ENCODE measurements around the gene SV2C. TPM values are rescaled to one million over a fixed set of nuclear protein-coding genes. Genes with fewer than 3 reads are reported as not detected.

SV2C gene
- total and polyA plus RNA-seq, 2 of the 13 experiments (the other 11 are each of a cell fraction or from before 2014, with no cell fraction given), result not detected

DNA sequence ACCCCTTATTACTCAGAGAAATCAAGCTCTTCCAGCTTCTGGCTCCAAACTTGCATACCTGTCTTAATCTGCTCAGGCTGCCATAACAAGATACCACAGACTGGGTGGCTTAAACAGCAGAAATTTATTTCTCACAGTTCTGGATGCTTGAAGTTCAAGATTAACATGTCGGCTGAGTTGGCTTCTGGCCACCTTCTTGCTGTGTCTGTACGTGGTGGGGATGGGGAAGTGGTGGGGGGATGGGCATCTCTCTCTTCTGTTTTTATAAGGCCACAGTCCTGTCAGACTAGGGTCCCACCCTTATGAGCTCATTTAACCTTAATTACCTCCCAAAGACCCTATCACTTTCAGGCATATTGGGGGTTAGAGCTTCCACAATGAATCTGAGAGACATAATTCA lies 140.5 kb downstream of the SV2C start:
- no peak overlapping the region for H3K4me2 ChIP-seq (ENCODE audit: low read depth, low read length)
- ChIA-PET CTCF (ENCODE audit: low intra/inter-chr PET ratio, low total read pairs) (no interaction called here), POLR2A (no interaction called here)
- H3K27me3 ChIP-seq (ENCODE audit: control insufficient read depth in 1 of 2, insufficient read depth in 2 of 2, low read length in 2 of 2), result no peaks in the 10 kb centered on the region
- no peak overlapping the region for H3K27ac ChIP-seq (ENCODE audit: extremely low read length, insufficient read depth, low read length)
- no peaks in the 10 kb centered on the region for H3K9me3 ChIP-seq (ENCODE audit: low read length)
- FAIRE-seq (no peak), ATAC-seq (no peak), DNase-seq (ENCODE audit: low spot score) (no peak)
- no peaks in the 10 kb centered on the region for H3K79me2 ChIP-seq (ENCODE audit: insufficient read depth, low read length)
- no peaks in the 10 kb centered on the region for H3K4me1 ChIP-seq (ENCODE audit: insufficient read depth, low read length)
- in situ Hi-C loops (cut with HindIII; ENCODE audit: extremely low pct_ligation_motif_present, low pct_unique_long_range_greater_than_20kb), result no loop called here
- no TSS peak for BruUV-seq (replicated peaks)
- no peak overlapping the region for H3K4me3 ChIP-seq (replicated peaks in 1 of 3; ENCODE audit: insufficient read depth in 1 of 3, low read depth in 2 of 3, low read length in 3 of 3)
- H3K36me3 ChIP-seq (replicated peaks in 1 of 2; ENCODE audit: control insufficient read depth in 1 of 2, insufficient read depth in 2 of 2, low read length in 2 of 2), result no peaks in the 10 kb centered on the region
- intact Hi-C loops (cut with micrococcal nuclease; ENCODE audit: unreplicated experiment), result no loop called here
- no peak overlapping the region for H3K9ac ChIP-seq (ENCODE audit: insufficient read depth, low read depth, low read length)
- WGBS (ENCODE audit: low lambda C conversion rate), result 0% methylated on average over 2 of the region's 2 CpGs
- H2AFZ ChIP-seq (ENCODE audit: low read length), result no peak overlapping the region
- H4K20me1 ChIP-seq (ENCODE audit: insufficient read depth, low read length), result no peaks in the 10 kb centered on the region
- TF ChIP-seq TRAFD1 (CRISPR knock-in tag; IDR thresholded peaks at IDR 0.05; ENCODE audit: borderline replicate concordance), result no peak
- TF ChIP-seq ZNF143 (CRISPR knock-in tag; IDR thresholded peaks at IDR 0.05), result no peak
- TF ChIP-seq, protein P1, sequence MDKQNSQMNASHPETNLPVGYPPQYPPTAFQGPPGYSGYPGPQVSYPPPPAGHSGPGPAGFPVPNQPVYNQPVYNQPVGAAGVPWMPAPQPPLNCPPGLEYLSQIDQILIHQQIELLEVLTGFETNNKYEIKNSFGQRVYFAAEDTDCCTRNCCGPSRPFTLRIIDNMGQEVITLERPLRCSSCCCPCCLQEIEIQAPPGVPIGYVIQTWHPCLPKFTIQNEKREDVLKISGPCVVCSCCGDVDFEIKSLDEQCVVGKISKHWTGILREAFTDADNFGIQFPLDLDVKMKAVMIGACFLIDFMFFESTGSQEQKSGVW (CRISPR knock-in tag; IDR thresholded peaks at IDR 0.05; ENCODE audit: borderline replicate concordance), result no peak
- no peak for TF ChIP-seq ZZZ3 (CRISPR knock-in tag; IDR thresholded peaks at IDR 0.05; ENCODE audit: borderline replicate concordance)
- no peak for TF ChIP-seq ZNF383 (CRISPR knock-in tag; IDR thresholded peaks at IDR 0.05; ENCODE audit: borderline replicate concordance)
- TF ChIP-seq, protein P2, sequence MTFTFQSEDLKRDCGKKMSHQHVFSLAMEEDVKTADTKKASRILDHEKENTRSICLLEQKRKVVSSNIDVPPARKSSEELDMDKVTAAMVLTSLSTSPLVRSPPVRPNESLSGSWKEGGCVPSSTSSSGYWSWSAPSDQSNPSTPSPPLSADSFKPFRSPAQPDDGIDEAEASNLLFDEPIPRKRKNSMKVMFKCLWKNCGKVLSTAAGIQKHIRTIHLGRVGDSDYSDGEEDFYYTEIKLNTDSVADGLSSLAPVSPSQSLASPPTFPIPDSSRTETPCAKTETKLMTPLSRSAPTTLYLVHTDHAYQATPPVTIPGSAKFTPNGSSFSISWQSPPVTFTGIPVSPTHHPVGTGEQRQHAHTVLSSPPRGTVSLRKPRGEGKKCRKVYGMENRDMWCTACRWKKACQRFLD (CRISPR knock-in tag; IDR thresholded peaks at IDR 0.05; ENCODE audit: borderline replicate concordance), result no peak
- TF ChIP-seq, protein P3, sequence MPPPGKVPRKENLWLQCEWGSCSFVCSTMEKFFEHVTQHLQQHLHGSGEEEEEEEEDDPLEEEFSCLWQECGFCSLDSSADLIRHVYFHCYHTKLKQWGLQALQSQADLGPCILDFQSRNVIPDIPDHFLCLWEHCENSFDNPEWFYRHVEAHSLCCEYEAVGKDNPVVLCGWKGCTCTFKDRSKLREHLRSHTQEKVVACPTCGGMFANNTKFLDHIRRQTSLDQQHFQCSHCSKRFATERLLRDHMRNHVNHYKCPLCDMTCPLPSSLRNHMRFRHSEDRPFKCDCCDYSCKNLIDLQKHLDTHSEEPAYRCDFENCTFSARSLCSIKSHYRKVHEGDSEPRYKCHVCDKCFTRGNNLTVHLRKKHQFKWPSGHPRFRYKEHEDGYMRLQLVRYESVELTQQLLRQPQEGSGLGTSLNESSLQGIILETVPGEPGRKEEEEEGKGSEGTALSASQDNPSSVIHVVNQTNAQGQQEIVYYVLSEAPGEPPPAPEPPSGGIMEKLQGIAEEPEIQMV (CRISPR knock-in tag; IDR thresholded peaks at IDR 0.05; ENCODE audit: low read depth), result no peak
- no peak for TF ChIP-seq EZH2 (conservative IDR thresholded peaks at IDR 0.05; ENCODE audit: low read depth, low read length)
- TF ChIP-seq, protein P4, sequence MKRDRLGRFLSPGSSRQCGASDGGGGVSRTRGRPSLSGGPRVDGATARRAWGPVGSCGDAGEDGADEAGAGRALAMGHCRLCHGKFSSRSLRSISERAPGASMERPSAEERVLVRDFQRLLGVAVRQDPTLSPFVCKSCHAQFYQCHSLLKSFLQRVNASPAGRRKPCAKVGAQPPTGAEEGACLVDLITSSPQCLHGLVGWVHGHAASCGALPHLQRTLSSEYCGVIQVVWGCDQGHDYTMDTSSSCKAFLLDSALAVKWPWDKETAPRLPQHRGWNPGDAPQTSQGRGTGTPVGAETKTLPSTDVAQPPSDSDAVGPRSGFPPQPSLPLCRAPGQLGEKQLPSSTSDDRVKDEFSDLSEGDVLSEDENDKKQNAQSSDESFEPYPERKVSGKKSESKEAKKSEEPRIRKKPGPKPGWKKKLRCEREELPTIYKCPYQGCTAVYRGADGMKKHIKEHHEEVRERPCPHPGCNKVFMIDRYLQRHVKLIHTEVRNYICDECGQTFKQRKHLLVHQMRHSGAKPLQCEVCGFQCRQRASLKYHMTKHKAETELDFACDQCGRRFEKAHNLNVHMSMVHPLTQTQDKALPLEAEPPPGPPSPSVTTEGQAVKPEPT (CRISPR knock-in tag; IDR thresholded peaks at IDR 0.05; ENCODE audit: low read depth), result no peak
- TF ChIP-seq, protein P5, sequence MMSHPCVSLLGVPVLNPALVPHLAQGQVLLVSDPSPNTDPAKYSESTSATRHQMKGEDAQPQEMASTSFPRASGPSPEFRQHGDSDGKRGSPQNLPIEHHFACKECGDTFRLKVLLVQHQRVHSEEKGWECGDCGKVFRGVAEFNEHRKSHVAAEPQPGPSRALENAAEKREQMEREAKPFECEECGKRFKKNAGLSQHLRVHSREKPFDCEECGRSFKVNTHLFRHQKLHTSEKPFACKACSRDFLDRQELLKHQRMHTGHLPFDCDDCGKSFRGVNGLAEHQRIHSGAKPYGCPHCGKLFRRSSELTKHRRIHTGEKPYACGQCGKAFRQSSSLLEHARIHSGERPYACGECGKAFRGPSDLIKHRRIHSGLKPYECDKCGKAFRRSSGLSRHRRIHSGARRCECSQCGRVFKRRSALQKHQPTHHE (CRISPR knock-in tag; IDR thresholded peaks at IDR 0.05; ENCODE audit: borderline replicate concordance), result no peak
- TF ChIP-seq RBFOX2 (IDR thresholded peaks at IDR 0.05; ENCODE audit: low read depth, low read length), result no peak
- no peak for TF ChIP-seq ZNF446 (CRISPR knock-in tag; IDR thresholded peaks at IDR 0.05)
- TF ChIP-seq TSC22D2 (CRISPR knock-in tag; IDR thresholded peaks at IDR 0.05; ENCODE audit: borderline replicate concordance), result no peak
- TF ChIP-seq, protein P6, sequence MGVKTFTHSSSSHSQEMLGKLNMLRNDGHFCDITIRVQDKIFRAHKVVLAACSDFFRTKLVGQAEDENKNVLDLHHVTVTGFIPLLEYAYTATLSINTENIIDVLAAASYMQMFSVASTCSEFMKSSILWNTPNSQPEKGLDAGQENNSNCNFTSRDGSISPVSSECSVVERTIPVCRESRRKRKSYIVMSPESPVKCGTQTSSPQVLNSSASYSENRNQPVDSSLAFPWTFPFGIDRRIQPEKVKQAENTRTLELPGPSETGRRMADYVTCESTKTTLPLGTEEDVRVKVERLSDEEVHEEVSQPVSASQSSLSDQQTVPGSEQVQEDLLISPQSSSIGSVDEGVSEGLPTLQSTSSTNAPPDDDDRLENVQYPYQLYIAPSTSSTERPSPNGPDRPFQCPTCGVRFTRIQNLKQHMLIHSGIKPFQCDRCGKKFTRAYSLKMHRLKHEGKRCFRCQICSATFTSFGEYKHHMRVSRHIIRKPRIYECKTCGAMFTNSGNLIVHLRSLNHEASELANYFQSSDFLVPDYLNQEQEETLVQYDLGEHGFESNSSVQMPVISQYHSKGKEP (CRISPR knock-in tag; IDR thresholded peaks at IDR 0.05), result no peak
